ENCODE measurements around the gene C2orf92.

C2orf92 gene

DNA sequence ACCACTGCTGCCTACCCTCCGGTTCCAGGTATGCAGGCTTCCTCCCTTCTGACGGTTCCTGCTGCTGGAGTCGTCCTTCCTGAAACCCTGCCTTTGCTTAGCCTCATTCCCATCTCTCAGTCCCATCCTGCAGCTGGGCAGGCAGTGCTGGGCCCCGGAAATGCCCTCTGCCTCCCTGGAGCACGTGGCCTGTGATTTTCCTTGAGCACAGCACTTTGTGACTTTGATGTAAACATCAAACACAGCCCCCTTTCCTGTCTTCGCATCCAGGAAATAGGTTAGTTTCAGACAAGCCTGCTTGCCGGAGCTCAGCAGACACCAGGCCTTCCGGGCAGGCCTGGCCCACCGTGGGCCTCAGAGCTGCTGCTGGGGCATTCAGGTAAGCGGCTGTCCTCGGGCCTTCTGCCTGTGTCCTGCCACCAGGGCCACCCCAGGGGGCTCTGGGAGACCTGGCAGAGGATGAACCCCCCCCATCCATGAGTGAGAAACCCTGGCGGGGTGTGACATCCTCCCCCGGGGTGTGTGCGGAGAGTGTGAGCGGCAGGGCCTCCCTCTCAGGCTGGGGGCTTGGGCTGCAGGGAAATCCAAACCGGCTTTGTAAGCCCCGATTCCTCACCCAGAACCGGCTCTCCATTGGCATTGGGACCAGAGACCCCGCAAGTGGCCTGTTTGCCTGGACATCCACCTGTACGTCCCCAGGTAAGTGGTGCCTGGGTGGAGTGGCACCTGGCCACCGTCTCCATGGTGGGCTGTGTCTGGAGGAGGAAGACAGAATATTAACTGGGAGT, 44.0 kb downstream of the C2orf92 start, which contains the start of gene ZAP70:
ZAP70 (plus strand) TSS at position 281 of the 788 bp plus-strand sequence. CDS start 10,461 bp downstream, outside the sequence.
- H3K9me3 ChIP-seq (ENCODE audit: severe bottlenecking): no peaks in the 10 kb centered on the region
- no peak within 1 kb of the TSS for H3K4me3 ChIP-seq (ENCODE audit: severe bottlenecking)
- H3K27me3 ChIP-seq (ENCODE audit: insufficient read depth, poor library complexity, severe bottlenecking): no peaks in the 10 kb centered on the region
- H3K27ac ChIP-seq (ENCODE audit: poor library complexity, severe bottlenecking): no peak within 1 kb of the TSS
- ATAC-seq (ENCODE audit: low read depth) (no peak; the same call in 2 of the 3 replicates), DNase-seq (ENCODE audit: low spot score) (no peak)
- H3K36me3 ChIP-seq (ENCODE audit: low read depth): no peaks in the 10 kb centered on the region
- TF ChIP-seq, protein P1, sequence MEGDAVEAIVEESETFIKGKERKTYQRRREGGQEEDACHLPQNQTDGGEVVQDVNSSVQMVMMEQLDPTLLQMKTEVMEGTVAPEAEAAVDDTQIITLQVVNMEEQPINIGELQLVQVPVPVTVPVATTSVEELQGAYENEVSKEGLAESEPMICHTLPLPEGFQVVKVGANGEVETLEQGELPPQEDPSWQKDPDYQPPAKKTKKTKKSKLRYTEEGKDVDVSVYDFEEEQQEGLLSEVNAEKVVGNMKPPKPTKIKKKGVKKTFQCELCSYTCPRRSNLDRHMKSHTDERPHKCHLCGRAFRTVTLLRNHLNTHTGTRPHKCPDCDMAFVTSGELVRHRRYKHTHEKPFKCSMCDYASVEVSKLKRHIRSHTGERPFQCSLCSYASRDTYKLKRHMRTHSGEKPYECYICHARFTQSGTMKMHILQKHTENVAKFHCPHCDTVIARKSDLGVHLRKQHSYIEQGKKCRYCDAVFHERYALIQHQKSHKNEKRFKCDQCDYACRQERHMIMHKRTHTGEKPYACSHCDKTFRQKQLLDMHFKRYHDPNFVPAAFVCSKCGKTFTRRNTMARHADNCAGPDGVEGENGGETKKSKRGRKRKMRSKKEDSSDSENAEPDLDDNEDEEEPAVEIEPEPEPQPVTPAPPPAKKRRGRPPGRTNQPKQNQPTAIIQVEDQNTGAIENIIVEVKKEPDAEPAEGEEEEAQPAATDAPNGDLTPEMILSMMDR (IDR thresholded peaks at IDR 0.05; ENCODE audit: poor library complexity, severe bottlenecking): no peak
- no peaks in the 10 kb centered on the region for H3K4me1 ChIP-seq (ENCODE audit: insufficient read depth, poor library complexity, severe bottlenecking)

DNA sequence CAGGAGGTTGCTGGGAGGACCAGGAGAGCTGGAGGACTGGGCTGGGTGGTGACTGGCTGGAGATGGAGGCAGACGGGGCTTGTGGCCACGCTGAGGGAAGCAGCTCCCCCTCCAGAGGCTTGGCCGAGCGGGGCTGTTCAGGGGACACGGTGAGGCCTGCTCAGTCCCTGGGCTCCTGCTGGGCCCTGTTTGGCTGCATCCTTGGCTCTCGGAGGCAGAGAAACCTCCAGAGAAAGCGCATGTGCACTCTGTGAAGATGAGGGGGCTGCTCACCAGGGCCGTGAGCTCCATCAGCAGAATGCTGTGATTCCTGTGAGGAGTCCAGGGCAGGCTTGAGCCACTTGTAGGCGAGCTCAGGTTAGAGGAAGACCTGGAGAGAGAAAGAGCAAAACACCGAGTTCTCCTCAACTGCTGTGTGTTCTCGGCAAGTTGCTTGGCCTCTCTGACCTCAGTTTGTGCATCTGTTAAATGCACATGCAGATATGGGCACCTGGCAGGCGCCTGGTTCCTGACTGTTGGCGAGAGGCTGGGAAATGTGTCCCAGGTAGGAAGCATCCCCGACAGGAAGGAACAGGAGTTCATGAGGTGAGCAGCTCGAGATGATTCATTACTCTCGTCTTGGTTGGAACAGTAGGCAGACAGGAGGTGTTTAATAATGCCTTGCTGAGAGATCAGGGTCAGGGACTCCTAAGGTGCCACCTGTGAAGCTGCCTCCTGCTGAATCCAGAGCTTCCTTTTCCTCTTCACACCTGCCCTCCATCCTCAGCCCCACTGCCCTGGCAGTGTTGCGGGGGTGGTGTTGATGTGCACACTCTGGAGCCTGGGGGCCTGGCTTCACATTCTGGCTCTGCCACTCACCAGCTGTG, 44.8 kb downstream of the C2orf92 start:
- Histone ChIP-seq H3K9me3 (ENCODE audit: severe bottlenecking) (no peaks in the 10 kb centered on the region), H3K36me3 (ENCODE audit: low read depth) (no peaks in the 10 kb centered on the region), H3K4me1 (ENCODE audit: insufficient read depth, poor library complexity, severe bottlenecking) (no peaks in the 10 kb centered on the region), H3K27me3 (ENCODE audit: insufficient read depth, poor library complexity, severe bottlenecking) (no peaks in the 10 kb centered on the region), H3K4me3 (ENCODE audit: severe bottlenecking) (no peak overlapping the region), H3K27ac (ENCODE audit: poor library complexity, severe bottlenecking) (no peak overlapping the region)
- DNase-seq (ENCODE audit: low spot score) (no peak), ATAC-seq (ENCODE audit: low read depth) (peak; percentile 71)
- TF ChIP-seq, protein P1 (IDR thresholded peaks at IDR 0.05; ENCODE audit: poor library complexity, severe bottlenecking): no peak

DNA sequence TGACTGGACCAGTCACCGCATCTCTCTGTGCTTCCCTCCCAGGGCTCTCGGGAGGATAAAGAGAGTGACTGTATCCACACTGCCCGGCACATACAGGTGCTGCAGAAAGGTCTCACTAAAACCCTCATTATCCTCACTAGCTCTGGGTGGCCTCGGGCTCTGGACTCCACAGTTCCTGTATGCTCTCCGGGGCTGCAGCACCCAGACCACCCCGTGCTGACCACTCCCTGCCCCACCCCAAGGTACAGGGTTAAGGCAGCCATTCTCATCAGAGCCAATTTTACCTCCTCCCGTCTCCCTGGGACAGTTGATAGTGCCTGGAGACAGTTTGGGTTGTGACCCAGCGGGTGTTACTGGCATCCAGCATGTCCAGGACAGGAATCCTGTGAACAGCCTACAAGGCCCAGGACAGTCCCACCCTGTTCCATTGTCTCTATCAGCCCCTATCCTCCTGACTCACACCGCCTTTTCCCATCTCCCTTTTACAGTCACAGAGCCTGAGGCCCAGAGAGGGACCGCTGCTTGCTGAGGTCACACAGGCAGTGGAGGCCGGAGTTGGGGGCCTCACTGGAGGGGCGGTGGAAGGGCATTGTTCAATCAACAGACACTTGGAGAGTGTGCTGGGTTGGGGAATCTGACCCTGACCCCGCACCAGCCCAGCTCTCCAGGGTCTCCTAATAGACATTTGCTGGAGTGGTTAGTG, 45.6 kb downstream of the C2orf92 start:
- DNase-seq (ENCODE audit: low spot score) (no peak), ATAC-seq (ENCODE audit: low read depth) (no peak)
- H3K4me3 ChIP-seq (ENCODE audit: severe bottlenecking): no peak overlapping the region
- H3K4me1 ChIP-seq (ENCODE audit: insufficient read depth, poor library complexity, severe bottlenecking): no peaks in the 10 kb centered on the region
- TF ChIP-seq, protein P1 (IDR thresholded peaks at IDR 0.05; ENCODE audit: poor library complexity, severe bottlenecking): no peak
- H3K9me3 ChIP-seq (ENCODE audit: severe bottlenecking): no peaks in the 10 kb centered on the region
- no peaks in the 10 kb centered on the region for H3K27me3 ChIP-seq (ENCODE audit: insufficient read depth, poor library complexity, severe bottlenecking)
- no peak overlapping the region for H3K27ac ChIP-seq (ENCODE audit: poor library complexity, severe bottlenecking)
- no peaks in the 10 kb centered on the region for H3K36me3 ChIP-seq (ENCODE audit: low read depth)

DNA sequence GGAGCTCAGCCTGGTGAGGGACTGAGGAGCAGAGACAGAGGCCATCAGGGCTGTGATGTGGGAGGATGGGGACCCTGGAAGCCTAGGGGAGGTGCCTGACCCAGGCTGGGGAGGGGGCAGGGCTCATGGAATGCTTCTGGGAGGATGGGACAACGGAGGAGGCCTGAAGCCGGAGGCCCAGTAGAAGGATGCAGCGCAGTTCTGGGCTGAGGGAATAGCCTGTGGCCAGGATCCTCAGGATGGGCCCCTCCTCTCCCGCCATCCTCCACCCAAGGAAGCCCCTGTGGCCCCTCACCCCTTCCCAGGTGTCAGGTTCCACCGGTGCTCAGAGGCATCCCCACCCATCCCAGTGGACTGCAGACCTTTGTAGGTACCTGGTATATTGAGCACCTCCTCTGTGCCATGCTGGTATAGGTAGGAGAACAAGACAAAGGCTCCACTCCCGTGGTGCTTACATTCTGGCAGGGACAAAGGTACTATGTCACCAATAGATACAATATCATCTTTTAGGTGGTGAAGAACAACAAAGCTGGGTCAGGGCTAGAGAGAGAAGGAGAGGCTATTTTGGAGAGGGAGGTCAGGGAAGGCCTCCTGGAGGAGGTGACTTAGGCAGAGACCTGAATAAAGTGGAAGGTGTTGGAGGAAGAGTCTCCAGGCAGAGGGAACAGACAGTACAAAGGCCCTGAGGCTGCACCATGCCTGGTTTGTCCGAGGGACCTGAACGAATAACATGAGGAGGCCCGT, 46.6 kb downstream of the C2orf92 start:
- Histone ChIP-seq H3K4me3 (ENCODE audit: severe bottlenecking) (no peak overlapping the region), H3K27ac (ENCODE audit: poor library complexity, severe bottlenecking) (no peak overlapping the region), H3K4me1 (ENCODE audit: insufficient read depth, poor library complexity, severe bottlenecking) (no peaks in the 10 kb centered on the region), H3K9me3 (ENCODE audit: severe bottlenecking) (no peaks in the 10 kb centered on the region), H3K27me3 (ENCODE audit: insufficient read depth, poor library complexity, severe bottlenecking) (no peaks in the 10 kb centered on the region), H3K36me3 (ENCODE audit: low read depth) (no peaks in the 10 kb centered on the region)
- ATAC-seq (ENCODE audit: low read depth): no peak
- no peak for DNase-seq (ENCODE audit: low spot score)
- TF ChIP-seq, protein P1 (IDR thresholded peaks at IDR 0.05; ENCODE audit: poor library complexity, severe bottlenecking): no peak
